GM12801 (cell line): Measurements from ENCODE around the gene EIF2S2.

Experiments used
- TF ChIP-seq, protein P1 (sequence below): IDR thresholded peaks from one replicate; pipeline ENCODE4 v1.5.1; 2011; ENCODE audit warnings: control low read depth; ENCODE audit not compliant: insufficient read length; ENCODE audit errors: extremely low read depth

The EIF2S2 gene

DNA sequence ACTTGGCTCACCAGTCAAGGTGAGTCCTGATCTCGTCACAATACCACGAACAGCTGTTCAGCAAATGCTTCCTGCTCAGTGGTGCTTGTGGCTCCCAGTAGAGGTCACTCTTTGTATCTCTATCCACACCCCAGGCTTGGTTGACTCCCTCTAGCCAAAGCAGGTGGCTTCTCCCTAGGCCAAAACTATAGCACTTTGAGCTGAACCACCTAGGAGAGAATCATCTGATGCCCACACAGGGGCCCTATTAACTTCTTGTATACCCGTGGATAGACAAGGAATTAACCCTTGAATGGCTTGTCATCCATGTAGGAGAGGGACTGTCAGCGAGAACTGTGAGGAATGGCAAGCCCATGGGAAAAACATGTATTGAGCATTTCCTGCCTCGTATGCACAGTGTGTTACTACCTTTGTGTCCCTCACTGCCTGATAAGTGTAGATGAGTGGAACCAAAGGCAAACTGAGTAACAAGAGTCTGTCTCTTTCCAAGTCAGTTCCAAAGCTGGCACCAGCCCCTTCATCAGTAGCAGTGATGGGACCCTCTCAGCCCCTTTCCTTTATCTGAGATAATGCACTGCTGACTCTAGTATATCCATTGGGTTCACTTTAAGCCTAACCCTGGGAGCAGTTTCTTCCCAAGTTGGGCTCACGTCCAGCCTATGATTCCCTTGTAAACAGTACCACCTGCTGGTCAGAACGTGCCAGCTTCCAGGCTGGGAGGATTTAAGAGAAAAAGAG, 42.5 kb downstream of the EIF2S2 start:
- TF ChIP-seq, protein P1, sequence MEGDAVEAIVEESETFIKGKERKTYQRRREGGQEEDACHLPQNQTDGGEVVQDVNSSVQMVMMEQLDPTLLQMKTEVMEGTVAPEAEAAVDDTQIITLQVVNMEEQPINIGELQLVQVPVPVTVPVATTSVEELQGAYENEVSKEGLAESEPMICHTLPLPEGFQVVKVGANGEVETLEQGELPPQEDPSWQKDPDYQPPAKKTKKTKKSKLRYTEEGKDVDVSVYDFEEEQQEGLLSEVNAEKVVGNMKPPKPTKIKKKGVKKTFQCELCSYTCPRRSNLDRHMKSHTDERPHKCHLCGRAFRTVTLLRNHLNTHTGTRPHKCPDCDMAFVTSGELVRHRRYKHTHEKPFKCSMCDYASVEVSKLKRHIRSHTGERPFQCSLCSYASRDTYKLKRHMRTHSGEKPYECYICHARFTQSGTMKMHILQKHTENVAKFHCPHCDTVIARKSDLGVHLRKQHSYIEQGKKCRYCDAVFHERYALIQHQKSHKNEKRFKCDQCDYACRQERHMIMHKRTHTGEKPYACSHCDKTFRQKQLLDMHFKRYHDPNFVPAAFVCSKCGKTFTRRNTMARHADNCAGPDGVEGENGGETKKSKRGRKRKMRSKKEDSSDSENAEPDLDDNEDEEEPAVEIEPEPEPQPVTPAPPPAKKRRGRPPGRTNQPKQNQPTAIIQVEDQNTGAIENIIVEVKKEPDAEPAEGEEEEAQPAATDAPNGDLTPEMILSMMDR, result no peak

DNA sequence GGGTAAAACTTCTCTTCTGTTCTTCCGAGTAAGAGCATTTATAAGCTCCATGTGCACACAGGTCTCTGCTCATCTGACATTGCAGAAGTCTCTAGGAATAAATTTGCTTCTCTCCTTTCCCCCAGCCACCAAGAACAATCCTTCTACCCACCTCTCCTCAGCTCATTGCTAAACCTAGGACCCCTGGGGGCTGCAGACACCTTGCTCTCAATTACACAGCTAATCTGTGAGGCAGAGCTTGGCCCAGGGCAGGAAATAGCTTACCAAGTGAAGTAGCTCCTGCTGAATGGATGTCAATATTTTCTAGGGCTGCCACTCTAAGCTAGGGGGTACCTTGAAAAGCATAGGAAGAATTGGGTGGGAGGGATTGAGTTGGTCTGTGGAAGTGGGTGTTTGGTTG, 44.0 kb downstream of the EIF2S2 start:
- TF ChIP-seq, protein P1, result no peak

GRCh38 chr20:34066476-34067090, 45.5 kb downstream of the EIF2S2 start:
- TF ChIP-seq, protein P1, result no peak

- TF ChIP-seq, protein P1, result no peak
Observed at GRCh38 chr20:34065260-34065659, 46.8 kb downstream of the EIF2S2 start.

DNA sequence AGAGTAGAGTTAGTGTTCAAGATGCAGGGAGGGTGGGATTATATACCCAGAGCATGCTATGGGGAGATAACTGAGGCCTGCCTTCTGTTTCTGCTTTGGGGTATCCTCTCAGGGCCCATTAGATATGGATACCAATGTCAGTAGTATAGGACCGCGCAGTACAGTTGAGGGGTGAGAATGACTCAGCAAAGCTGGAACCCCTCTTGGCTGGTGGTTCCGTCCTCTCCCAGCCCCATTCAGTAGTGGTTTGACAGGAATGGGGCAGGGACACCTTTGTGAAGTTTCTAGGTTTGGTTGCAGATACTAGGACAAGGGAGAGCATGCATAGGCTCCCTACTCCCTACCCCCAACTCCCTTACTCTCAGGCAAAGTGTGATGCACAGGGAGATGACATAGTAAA, 47.8 kb downstream of the EIF2S2 start:
- TF ChIP-seq, protein P1, result no peak

DNA sequence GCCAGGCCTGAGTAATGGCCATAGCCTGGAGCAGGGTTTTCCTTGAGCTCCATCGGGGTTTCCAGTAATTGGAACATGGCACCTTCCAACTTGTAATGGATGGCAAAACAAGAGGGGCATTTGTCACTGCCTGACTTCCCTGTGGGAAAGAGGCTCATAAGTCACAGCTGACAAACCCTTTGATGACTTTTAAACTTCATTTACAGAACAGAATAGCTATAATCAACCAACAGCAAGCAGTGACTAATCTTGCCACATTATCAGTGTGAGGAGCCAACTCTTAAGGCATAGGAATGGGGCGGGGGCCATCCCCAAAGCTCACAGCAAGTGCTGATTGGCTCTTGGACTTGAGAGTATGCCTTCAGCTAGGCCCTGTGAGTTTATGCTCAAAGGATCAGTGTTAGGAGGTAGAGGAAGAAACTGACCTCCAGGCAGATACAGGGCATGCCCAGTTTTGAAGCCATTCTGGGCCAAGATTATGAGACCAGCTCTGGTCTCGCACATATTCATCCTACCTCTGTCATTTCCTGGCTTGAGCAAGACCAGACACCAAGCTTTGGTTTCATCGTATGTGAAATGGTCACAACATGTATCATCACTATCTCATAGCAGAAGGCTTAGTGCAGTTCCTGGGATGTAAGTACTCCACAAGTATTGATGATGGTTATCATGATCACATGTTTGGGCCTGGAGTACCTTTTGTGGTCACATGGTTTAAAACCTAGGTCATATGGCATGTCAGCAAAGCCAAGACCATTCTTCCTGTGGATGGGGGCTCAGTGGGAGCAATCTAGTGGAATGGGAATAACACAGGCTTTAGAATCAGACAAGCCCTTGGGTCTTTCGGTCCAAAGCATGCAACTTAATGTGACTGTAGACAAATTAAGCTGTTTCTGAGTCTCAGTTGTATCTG, 49.2 kb downstream of the EIF2S2 start:
- TF ChIP-seq, protein P1, result no peak

GRCh38 chr20:34061695-34062094, 50.3 kb downstream of the EIF2S2 start:
- TF ChIP-seq, protein P1, result no peak
